Stimulated activated CD4-positive, alpha-beta T cell treated with anti-CD3 and anti-CD28 coated beads, Interleukin-2, amount 100 ng/mL, for 4 hours (primary cell): Measurements from ENCODE around the gene RPS6KC1.
"Not testable (repeated sequence)": the region's sequence is repeated elsewhere in the genome, so short reads cannot be mapped to it uniquely, and the experiment has no call there.

Experiments
- DNase-seq: peaks from one replicate; pipeline ENCODE4 v3.0.0-alpha.2; 2020; ENCODE audit warnings: low read depth

Gene RPS6KC1

GRCh38 chr1:213154056-213154685 lies 103.1 kb downstream of the RPS6KC1 start:
- DNase-seq, result no peak

- DNase-seq, result no peak
Observed at GRCh38 chr1:213159376-213159775, 108.3 kb downstream of the RPS6KC1 start.

GRCh38 chr1:213160442-213160841 lies 109.4 kb downstream of the RPS6KC1 start:
- not testable (repeated sequence) for DNase-seq

- no peak for DNase-seq
Observed at GRCh38 chr1:213162338-213162737, 111.3 kb downstream of the RPS6KC1 start.

GRCh38 chr1:213162862-213163261 lies 111.8 kb downstream of the RPS6KC1 start:
- DNase-seq, result no peak

DNA sequence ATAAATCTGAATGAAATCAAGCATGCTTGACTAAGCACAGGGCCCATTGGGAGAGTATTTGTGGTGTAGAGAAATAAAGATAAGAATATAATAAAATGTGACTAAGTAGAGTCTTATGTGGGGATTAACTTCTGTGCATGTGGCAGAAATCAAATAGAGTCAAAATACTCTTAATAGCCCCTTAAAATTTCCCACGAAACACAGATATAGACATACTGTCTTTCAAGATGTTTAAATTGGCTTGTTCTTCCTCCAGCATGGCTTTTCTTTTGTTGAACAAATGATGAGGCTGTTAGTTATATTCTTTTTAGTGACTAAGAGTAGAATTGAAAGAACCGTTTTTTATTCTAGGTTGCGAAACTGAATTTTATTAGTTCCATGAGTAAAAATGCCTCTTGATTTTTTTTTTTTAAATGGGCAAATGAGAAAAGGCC lies 112.3 kb downstream of the RPS6KC1 start:
- DNase-seq, result no peak

DNA sequence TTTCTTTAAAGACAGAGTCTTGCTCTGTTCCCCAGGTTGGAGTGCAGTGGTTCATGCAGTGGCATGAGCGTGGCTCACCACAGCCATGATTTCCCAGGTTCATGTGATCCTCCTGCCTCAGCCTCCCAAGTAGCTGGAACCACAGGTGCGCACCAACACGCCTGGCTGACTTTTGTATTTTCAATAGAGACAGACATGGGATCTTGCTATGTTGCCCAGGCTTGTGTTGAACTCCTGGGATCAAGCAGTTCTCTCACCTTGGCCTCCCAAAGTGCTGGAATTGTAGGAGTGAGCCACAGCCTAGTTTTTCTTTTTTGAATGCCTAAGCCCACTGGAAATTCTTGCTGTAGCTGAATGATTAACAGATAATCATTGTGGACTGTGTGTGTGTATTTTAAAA lies 113.5 kb downstream of the RPS6KC1 start:
- no peak for DNase-seq

GRCh38 chr1:213166852-213167251 lies 115.8 kb downstream of the RPS6KC1 start:
- no peak for DNase-seq

DNA sequence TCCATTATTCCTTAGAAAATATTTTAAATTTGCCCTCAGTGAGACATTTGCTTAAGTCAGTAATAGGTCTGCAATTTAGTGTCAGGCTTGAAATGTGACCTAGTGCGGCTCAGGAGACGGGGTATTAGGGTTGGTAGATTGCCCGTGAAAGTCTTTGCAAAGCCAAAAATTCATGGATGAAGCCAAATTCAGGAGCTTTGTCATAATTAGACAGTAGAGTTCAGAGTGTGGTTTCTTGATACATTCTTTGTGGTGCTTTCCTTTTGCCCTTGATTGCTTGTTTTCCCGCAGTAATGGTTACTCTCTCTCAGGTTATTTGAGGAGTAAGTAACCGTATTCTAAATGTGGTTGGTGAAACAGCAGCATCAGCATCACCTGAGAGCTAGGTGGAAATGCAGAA lies 120.7 kb downstream of the RPS6KC1 start:
- DNase-seq, result no peak

- DNase-seq, result no peak
Observed at GRCh38 chr1:213176341-213176740, 125.3 kb downstream of the RPS6KC1 start.

DNA sequence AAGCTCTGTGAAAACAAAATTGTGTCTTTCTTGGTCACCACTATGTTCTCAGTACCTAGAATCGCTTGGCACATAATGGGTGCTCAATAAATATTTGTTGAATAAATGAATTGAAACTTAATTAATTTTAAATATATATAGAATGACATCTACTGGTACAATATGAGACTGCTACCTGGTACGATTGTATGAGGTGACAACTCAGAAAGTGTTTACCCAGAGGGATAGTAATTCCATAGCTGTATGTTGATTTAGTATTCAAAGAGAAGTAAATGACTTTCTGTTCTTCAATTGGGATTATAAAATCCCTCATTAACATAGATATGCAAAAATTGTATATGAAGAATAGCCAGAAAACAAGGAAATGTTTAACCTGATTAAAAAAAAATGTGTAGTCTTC lies 128.7 kb downstream of the RPS6KC1 start:
- DNase-seq, result no peak

DNA sequence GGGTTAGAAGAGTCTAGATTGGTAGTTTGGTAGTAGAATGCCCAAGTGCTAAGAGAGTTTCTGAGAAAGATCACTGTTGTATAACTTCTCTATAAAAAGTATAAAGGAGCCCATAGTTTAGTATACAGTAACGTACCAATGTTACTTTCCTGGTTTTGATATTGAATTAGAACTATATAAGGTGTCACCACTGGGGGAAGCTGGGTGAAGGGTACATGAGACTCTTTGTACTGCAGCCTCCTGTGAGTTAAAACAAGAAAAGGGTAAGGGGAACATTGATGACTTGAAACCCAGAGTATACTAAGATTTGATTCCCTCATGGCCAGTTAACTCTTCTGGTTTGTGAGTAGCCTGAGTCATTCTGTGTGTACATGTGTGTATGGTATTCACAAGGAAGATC lies 129.8 kb downstream of the RPS6KC1 start:
- no peak for DNase-seq

DNA sequence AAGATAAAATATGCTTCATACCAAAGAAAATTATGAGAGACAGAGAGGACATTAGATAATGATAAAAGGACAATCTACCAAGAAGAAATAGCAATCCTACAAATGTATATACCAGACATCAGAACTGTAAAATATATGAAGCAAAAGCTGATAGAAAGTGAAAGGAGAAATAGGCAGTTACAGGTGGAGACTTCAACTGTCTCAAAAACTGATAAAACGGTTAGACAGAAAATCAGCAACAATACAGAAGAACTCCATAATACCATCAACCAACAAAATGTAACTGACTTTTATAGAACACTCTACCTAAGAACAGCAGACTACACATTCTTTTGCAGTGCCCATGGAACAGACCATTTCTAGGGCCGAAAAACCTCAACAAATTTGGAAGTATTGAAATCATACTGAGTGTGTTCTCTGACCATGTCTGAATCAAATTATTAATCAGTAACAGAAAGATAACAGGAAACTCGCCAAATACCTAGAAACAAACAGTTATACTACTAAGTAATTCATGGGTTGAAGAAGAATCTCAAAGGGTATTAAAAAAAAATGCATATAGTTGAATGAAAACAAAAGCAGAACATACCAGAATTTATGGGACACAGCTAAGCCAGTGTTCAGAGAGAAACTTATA lies 132.1 kb downstream of the RPS6KC1 start:
- no peak for DNase-seq

DNA sequence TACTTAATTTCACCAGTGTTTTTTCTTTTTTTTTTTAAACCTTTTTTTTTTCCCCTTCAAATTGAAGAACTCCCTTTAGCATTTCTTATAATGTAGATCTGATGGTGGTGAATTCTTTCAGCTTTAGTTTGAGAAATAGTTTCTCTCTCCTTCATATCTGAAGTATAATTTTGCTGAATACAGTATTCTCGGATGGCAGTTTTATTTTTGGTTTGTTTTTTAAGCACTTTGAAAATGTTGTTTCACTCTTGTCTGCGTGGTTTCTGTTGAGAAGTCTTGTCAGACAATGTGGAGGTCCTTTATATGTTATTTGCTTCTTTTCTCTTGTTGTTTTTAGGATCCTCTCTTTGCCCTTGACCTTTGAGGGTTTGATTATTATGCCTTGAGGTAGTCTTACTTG lies 135.1 kb downstream of the RPS6KC1 start:
- DNase-seq, result no peak

DNA sequence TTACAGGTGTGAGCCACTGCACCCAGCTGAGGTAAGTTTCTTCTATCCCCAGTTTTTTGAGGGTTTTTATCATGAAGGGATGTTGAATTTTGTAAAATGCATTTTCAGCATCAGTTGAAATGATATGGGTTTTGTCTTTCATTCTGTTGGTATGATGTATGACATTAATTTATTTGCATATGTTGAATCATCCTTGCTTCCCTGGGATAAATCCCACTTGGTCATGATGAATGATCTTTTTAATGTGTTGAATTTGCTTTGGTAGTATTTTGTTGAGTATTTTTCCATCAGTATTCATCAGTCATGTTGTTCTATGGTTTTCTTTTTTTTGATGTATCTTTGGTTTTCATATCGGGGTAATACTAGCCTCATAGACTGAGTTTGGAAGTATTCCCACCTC lies 141.0 kb downstream of the RPS6KC1 start:
- no peak for DNase-seq

DNA sequence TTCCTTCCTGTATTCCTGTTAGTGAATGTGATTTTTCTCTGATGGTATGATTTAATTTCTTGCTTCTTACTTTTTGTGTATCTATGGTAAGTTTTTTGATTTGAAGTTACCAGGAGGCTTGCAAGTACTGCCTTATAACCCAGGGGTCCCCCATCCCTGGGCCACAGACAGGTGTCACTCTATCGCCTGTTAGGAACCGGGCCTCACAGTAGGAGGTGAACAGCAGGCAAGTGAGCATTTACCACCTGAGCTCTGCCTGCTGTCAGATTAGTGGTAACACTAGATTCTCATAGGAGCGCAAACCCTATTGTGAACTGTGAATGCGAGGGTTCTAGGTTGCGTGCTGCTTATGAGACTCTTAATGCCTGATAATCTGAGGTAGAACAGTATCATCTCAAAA lies 143.3 kb downstream of the RPS6KC1 start:
- no peak for DNase-seq

DNA sequence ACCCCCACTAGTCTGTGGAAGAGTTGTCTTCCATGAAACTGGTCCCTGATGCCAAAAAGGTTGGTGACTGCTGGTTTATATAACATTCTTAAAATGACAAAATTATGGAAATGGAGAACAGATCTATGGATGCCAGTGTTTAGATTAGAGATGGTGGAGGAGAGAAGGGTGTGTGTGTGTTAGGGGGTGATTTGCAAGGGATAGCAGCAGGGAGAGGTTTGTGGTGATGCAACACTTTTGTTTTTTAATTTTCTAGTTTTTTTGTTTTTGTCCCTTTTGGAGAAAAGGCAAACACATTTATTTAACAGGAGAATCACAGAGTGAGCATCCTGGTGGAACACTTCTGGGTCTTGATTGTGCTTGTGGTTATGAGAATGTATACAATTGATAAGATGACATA lies 143.8 kb downstream of the RPS6KC1 start:
- no peak for DNase-seq

- not testable (repeated sequence) for DNase-seq
Observed at GRCh38 chr1:213196328-213197054, 145.4 kb downstream of the RPS6KC1 start.

DNA sequence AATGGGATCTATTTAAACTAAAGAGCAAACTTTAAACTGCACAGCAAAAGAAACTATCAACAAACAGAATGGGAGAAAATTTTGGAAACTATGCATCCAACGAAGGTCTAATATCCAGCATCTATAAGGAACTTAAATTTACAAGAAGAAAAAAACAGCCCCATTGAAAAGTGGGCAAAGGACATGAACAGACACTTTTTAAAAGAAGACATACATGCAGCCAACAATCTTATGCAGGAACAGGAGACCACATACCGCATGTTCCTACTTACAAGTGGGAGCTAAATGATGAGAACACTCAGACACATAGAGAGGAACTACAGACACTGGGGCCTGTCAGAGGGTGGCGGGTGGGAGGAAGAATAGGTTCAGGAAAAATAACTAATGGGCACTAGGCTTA lies 149.6 kb downstream of the RPS6KC1 start:
- no peak for DNase-seq

- DNase-seq, result no peak
Observed at GRCh38 chr1:213201380-213202155, 150.5 kb downstream of the RPS6KC1 start.

DNA sequence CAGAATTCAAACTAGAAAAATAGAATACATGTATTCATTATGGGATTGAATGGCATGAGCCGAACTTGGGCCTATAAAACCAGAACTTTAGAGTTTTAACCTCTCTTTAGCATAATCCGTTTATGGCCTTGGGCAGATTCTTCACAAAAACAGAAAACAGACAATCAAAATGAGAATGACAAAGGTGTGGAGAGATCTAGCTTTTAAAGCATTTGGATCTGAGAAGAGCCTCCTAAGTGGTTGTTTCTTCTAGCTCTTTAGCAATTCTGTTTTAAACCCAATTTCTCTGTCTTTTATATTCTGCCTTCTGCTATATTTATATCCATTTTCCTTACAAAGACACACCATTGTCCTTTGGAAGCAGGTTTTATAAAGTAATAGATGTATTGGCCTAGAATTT lies 160.2 kb downstream of the RPS6KC1 start:
- no peak for DNase-seq

DNA sequence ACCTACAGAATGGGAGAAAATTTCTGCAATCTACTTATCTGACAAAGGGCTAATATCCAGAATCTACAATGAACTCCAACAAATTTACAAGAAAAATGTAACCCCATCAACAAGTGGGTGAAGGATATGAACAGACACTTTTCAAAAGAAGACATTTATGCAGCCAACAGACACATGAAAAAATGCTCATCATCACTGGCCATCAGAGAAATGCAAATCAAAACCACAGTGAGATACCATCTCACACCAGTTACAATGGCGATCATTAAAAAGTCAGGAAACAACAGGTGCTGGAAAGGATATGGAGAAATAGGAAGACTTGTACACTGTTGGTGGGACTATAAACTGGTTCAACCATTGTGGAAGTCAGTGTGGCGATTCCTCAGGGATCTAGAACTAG lies 168.0 kb downstream of the RPS6KC1 start:
- DNase-seq, result not testable (repeated sequence)

- DNase-seq, result no peak
Observed at GRCh38 chr1:213221209-213221608, 170.2 kb downstream of the RPS6KC1 start.
